Measurements from ENCODE around the gene MPIG6B.

MPIG6B gene

DNA sequence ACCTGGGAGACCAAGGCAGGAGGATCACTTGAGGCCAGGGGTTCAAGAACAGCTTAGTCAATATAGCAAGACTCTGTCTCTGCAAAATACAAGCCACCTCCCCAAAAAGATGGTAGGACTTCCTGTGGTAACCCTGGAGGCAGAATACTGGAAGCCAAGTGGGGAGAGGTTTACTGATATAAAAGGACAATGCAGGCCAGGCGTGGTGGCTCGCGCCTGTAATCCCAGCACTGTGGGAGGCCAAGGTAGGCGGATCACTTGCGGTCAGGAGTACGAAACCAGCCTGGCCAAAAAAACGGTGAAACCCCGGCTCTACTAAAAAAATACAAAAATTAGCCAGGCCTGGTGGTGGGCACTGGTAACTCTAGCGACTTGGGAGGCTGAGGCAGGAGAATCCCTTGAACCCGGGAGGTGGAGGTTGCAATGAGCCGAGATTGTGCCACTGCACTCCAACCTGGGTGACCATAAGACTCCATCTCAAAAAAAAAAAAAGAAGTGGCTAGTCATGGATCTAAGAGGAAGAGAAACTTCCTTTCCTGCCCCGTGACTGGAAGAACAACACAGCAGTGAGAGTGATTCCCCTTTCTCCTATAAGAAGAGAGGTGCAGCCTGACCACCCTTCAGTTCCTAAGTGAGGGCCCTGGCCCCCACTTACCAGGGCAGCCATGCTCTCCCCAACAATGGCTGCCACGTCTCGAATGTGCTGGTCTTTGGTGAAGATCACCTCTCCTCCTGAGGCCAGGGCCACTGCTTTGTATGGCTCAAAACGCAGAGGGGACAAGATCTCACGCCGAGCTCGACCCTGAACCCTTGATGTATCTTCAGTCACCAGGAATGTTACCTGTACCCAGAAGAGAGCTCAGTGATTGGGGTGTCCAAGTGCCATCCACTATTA, 45.4 kb downstream of the MPIG6B start:
- DNase-seq (ENCODE audit: low read depth): no peak

GRCh38 chr6:31769684-31770371, 46.7 kb downstream of the MPIG6B start:
- peak; percentile 61 for DNase-seq (ENCODE audit: low read depth)

DNA sequence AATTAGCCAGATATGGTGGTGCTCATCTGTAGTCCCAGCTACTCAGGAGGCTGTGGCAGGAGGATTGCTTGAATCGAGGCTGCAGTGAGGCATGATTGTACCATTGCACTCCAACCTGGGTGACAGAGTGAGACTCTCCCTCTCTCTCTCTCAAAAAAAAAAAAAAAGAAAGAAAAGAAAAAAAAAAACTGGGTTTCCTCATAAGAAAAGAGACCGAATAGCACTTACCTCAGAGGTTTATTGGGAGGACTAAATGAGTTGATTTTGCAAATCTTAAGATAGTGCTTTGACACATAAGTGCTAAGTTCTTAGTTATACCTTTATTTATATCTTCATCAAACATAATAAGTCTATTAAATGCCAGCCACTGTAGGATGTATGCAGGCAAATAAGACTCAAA, 47.7 kb downstream of the MPIG6B start:
- no peak for DNase-seq (ENCODE audit: low read depth)

GRCh38 chr6:31771992-31772358, 48.8 kb downstream of the MPIG6B start:
- no peak for DNase-seq (ENCODE audit: low read depth)

DNA sequence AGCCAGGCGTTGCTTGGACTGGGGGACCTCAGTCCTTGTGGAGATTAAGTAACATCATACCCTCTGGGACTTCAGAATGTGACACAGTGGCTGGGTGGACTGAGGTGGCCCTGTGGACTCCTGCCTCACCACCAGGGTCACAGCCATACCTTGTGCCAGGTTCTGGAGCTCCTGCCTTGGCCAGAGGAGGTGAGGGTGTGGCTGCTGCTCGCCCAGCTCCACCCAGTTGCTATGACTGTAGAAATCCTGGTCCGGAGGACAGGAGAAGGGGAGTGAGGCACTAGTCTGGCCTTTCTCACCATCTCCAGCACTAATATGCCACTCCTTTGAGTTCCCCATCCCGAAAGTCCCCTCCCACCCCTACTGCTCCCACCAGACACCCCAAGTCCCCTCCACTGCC, 52.0 kb downstream of the MPIG6B start:
- DNase-seq (ENCODE audit: low read depth): no peak

GRCh38 chr6:31775633-31776484, 52.7 kb downstream of the MPIG6B start:
- no peak for DNase-seq (ENCODE audit: low read depth)

All from T-helper 22 cell (primary cell).